Measurements from ENCODE around the gene USP34.

USP34 gene

DNA sequence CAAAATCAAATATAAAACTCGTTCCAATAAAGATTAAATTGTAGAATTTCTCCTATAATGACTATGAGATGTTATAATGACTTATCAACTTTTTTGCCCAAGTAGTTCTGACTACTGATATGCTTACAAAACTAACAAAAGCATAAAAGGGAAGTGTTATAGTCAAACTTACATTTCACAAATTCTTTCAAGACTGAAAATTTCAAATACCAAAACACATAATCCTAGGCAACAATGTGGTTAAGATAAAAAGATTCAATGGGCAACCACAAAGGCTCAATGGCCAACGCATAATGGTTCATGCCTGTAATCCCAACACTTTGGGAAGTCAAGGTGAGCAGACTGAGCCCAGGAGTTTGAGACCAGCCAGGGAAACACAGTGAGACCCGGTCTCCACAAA, 135.7 kb downstream of the USP34 start:
- no peak overlapping the region for H3K4me2 ChIP-seq (ENCODE audit: low read length)
- no peaks in the 10 kb centered on the region for H3K4me1 ChIP-seq (ENCODE audit: control insufficient read depth, insufficient read depth, low read length)
- no peaks in the 10 kb centered on the region for H3K9me3 ChIP-seq (replicated peaks; ENCODE audit: low read length)
- H3K9ac ChIP-seq (ENCODE audit: low read depth, low read length) = no peak overlapping the region
- H3K4me3 ChIP-seq (ENCODE audit: low read length) = no peak overlapping the region
- H3K36me3 ChIP-seq (ENCODE audit: insufficient read depth, low read length) = peaks cover 40% of the 10 kb centered on the region
- H3K27me3 ChIP-seq (ENCODE audit: control insufficient read depth, insufficient read depth, low read length) = no peaks in the 10 kb centered on the region

DNA sequence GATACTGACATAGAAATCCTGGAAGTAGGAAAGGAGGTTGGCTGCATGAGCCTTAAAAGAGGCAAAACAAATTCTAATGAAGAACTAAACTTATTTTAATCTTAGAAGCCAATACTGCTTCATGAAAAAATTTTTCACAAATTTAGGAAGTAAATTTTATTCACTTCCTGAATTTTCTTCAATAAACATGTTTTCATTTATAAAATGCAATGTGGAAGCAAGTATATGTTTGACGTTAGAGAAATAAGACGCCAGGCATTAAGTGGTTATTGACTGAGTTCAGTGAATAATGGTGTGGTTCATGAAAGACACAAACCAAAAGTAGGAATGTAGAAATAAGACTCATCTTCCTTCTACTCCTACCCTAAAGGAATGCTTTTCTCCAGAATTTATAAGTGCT, 136.4 kb downstream of the USP34 start:
- no peak overlapping the region for H3K9ac ChIP-seq (ENCODE audit: low read depth, low read length)
- H3K4me1 ChIP-seq (ENCODE audit: control insufficient read depth, insufficient read depth, low read length) = no peaks in the 10 kb centered on the region
- H3K27me3 ChIP-seq (ENCODE audit: control insufficient read depth, insufficient read depth, low read length) = no peaks in the 10 kb centered on the region
- H3K4me2 ChIP-seq (ENCODE audit: low read length) = no peak overlapping the region
- peaks cover 41% of the 10 kb centered on the region for H3K36me3 ChIP-seq (ENCODE audit: insufficient read depth, low read length)
- H3K4me3 ChIP-seq (ENCODE audit: low read length) = no peak overlapping the region
- H3K9me3 ChIP-seq (replicated peaks; ENCODE audit: low read length) = no peaks in the 10 kb centered on the region

DNA sequence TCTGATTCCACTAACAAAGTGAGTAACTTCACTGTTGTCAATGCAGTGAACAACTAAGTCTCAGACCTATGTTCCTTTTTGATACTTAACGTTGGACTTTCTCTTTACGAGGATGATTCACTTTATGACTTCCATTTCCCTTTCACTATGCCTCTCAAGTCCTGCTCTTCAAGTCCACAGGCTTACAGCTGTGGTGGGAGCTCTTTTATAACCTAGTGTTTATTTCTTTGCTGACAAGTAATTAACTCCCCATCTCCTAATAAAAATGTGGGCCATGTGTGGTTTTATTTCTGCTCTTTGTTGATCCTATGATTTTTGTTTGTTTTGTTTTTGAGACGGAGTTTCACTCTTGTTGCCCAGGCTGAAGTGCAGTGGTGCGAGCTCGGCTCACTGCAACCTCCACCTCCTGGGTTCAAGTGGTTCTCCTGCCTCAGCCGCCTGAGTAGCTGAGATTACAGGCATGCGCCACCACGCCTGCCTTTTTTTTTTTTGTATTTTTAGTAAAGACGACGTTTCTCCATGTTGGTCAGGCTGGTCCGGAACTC, 142.1 kb downstream of the USP34 start:
- Histone ChIP-seq H3K9me3 (replicated peaks; ENCODE audit: low read length) (no peaks in the 10 kb centered on the region), H3K4me3 (ENCODE audit: low read length) (no peak overlapping the region), H3K4me2 (ENCODE audit: low read length) (no peak overlapping the region), H3K9ac (ENCODE audit: low read depth, low read length) (no peak overlapping the region), H3K27me3 (ENCODE audit: control insufficient read depth, insufficient read depth, low read length) (no peaks in the 10 kb centered on the region), H3K4me1 (ENCODE audit: control insufficient read depth, insufficient read depth, low read length) (peaks cover 7% of the 10 kb centered on the region), H3K36me3 (ENCODE audit: insufficient read depth, low read length) (peaks cover 37% of the 10 kb centered on the region)

DNA sequence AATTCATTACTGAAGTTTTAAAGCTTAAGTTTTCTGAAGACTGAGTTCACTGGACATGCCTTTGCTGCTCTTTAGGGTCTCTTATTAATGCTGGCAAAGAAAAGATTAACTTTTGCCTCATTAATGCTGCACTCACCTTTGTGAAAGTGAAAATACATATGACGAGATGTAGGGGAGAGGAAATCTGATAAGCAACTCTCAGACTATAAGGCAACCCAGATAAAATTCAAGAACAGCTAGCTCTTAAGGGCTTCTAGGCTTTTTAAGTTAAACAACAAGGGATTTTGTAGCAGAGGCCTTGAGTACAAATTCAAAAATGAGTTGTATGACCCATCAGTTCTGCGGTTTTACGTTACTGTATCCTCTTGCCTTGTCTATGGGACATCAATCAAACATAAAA, 143.7 kb downstream of the USP34 start:
- Histone ChIP-seq H3K4me3 (ENCODE audit: low read length) (no peak overlapping the region), H3K9me3 (replicated peaks; ENCODE audit: low read length) (no peaks in the 10 kb centered on the region), H3K4me2 (ENCODE audit: low read length) (no peak overlapping the region), H3K36me3 (ENCODE audit: insufficient read depth, low read length) (peaks cover 39% of the 10 kb centered on the region), H3K9ac (ENCODE audit: low read depth, low read length) (no peak overlapping the region), H3K4me1 (ENCODE audit: control insufficient read depth, insufficient read depth, low read length) (peaks cover 7% of the 10 kb centered on the region), H3K27me3 (ENCODE audit: control insufficient read depth, insufficient read depth, low read length) (no peaks in the 10 kb centered on the region)

DNA sequence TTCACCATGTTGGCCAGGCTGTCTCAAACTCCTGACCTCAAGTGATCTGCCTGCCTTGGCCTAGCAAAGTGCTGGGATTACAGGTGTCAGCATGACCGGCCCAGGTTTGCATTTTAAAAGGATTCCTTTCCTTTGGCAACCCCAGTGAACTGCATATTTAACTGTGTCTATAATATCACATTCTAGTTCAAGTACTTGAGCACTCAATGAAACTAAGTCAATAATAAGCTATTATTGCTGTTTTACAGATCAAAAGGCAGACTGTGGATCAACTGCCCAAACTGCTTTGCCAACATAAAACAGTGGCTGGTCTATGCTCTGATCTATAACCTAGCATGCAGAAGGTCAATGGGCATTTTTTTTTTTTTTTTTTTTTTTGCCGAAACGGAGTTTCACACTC, 144.5 kb downstream of the USP34 start:
- peaks cover 44% of the 10 kb centered on the region for H3K36me3 ChIP-seq (ENCODE audit: insufficient read depth, low read length)
- H3K4me1 ChIP-seq (ENCODE audit: control insufficient read depth, insufficient read depth, low read length) = peaks cover 7% of the 10 kb centered on the region
- no peak overlapping the region for H3K4me3 ChIP-seq (ENCODE audit: low read length)
- no peaks in the 10 kb centered on the region for H3K27me3 ChIP-seq (ENCODE audit: control insufficient read depth, insufficient read depth, low read length)
- H3K9me3 ChIP-seq (replicated peaks; ENCODE audit: low read length) = no peaks in the 10 kb centered on the region
- H3K9ac ChIP-seq (ENCODE audit: low read depth, low read length) = no peak overlapping the region
- H3K4me2 ChIP-seq (ENCODE audit: low read length) = no peak overlapping the region

DNA sequence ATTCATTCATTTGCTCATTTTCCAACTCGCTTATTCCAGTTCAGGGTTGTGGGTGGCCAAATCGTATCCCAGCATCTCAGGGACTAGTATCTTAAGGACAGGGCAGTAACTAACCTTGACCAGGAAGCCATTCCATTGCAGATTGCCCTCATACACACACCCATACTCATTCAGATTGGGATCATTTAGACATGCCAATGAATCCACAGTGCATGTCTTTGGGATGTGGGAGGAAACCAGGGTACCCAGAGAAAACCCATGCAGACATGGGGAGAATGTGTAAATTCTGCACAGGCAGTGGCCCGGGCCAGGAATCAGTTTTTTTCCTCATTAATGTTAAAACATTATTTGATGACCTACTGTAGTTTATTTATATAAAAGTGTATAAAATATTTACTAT, 150.7 kb downstream of the USP34 start:
- no peaks in the 10 kb centered on the region for H3K27me3 ChIP-seq (ENCODE audit: control insufficient read depth, insufficient read depth, low read length)
- H3K36me3 ChIP-seq (ENCODE audit: insufficient read depth, low read length) = peaks cover 33% of the 10 kb centered on the region
- no peak overlapping the region for H3K4me2 ChIP-seq (ENCODE audit: low read length)
- H3K9ac ChIP-seq (ENCODE audit: low read depth, low read length) = no peak overlapping the region
- H3K9me3 ChIP-seq (replicated peaks; ENCODE audit: low read length) = no peaks in the 10 kb centered on the region
- no peaks in the 10 kb centered on the region for H3K4me1 ChIP-seq (ENCODE audit: control insufficient read depth, insufficient read depth, low read length)
- no peak overlapping the region for H3K4me3 ChIP-seq (ENCODE audit: low read length)

DNA sequence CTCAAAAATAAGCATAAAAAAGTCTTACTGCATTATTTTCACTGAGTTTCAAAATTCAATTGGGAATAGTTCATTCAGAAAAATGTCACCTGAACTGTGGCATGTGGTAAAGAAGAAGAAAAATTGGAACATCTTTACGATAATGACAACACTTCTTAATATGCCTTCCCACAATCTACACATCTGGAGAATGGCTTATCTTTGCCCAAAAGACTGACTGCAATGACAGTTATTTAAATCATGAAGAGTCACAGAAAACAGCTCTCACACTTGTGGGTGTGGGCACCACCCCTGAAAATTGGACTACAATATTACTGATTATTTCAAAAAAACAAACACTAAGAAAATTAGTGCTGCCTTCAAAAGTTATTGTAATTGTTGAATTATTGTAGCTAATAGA, 152.3 kb downstream of the USP34 start:
- H3K9ac ChIP-seq (ENCODE audit: low read depth, low read length) = no peak overlapping the region
- H3K4me2 ChIP-seq (ENCODE audit: low read length) = no peak overlapping the region
- H3K9me3 ChIP-seq (replicated peaks; ENCODE audit: low read length) = no peaks in the 10 kb centered on the region
- H3K27me3 ChIP-seq (ENCODE audit: control insufficient read depth, insufficient read depth, low read length) = no peaks in the 10 kb centered on the region
- H3K4me1 ChIP-seq (ENCODE audit: control insufficient read depth, insufficient read depth, low read length) = no peaks in the 10 kb centered on the region
- no peak overlapping the region for H3K4me3 ChIP-seq (ENCODE audit: low read length)
- H3K36me3 ChIP-seq (ENCODE audit: insufficient read depth, low read length) = peaks cover 33% of the 10 kb centered on the region

DNA sequence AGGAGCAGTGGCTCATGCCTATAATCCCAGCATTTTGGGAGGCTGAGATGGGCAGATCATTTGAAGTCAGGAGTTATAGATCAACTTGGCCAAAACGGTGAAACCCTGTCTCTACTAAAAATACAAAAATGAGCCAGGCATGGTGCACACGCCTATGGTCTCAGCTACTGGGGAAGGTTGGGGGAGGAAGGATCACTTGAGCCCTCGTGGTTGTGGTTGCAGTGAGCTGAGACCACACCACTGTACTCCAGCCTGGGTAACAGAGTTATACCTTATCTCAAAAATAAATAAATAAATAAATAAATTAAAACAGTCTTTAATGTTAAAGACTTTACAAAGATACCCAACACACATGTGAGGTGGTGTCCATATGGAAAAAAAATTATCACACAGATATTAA, 174.9 kb downstream of the USP34 start:
- Histone ChIP-seq H3K9me3 (replicated peaks; ENCODE audit: low read length) (no peaks in the 10 kb centered on the region), H3K36me3 (ENCODE audit: insufficient read depth, low read length) (peaks cover 60% of the 10 kb centered on the region), H3K4me1 (ENCODE audit: control insufficient read depth, insufficient read depth, low read length) (peaks cover 7% of the 10 kb centered on the region), H3K4me3 (ENCODE audit: low read length) (no peak overlapping the region), H3K4me2 (ENCODE audit: low read length) (no peak overlapping the region), H3K9ac (ENCODE audit: low read depth, low read length) (no peak overlapping the region), H3K27me3 (ENCODE audit: control insufficient read depth, insufficient read depth, low read length) (no peaks in the 10 kb centered on the region)

DNA sequence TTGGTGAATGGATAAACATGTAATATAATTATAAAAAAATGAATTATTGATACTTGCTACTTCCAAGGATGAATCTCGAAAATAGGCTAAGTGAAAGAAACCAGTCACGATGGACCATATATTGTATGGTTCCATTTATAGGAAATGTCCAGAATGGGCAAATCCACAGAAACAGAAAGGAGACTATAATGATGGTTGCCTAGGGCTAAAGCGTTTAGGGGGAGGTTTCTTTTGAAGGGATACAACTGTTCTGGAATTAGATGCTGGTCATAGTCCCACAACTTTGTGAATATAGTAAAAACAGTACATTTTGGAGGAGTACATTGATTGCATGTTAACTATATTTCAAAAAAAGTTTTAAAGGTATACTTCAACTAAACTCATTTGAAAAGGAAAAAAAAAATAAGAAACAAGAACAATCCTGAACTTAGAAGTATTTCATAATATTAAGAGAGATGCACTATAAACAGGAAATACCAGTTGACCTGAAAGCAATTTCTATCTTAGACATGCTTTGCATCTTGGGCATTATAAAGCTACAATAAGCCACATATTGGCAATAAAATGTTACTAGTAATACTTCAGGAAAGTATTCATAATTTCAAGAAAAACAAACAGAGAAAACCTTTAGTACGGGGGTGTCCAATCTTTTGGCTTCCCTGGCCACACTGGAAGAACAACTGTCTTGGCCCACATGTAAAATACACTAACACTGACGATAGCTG, 178.9 kb downstream of the USP34 start:
- no peak overlapping the region for H3K9ac ChIP-seq (ENCODE audit: low read depth, low read length)
- peaks cover 7% of the 10 kb centered on the region for H3K4me1 ChIP-seq (ENCODE audit: control insufficient read depth, insufficient read depth, low read length)
- no peaks in the 10 kb centered on the region for H3K27me3 ChIP-seq (ENCODE audit: control insufficient read depth, insufficient read depth, low read length)
- peak overlapping the region; percentile 12 for H3K4me2 ChIP-seq (ENCODE audit: low read length)
- peaks cover 55% of the 10 kb centered on the region for H3K36me3 ChIP-seq (ENCODE audit: insufficient read depth, low read length)
- no peak overlapping the region for H3K4me3 ChIP-seq (ENCODE audit: low read length)
- H3K9me3 ChIP-seq (replicated peaks; ENCODE audit: low read length) = no peaks in the 10 kb centered on the region

DNA sequence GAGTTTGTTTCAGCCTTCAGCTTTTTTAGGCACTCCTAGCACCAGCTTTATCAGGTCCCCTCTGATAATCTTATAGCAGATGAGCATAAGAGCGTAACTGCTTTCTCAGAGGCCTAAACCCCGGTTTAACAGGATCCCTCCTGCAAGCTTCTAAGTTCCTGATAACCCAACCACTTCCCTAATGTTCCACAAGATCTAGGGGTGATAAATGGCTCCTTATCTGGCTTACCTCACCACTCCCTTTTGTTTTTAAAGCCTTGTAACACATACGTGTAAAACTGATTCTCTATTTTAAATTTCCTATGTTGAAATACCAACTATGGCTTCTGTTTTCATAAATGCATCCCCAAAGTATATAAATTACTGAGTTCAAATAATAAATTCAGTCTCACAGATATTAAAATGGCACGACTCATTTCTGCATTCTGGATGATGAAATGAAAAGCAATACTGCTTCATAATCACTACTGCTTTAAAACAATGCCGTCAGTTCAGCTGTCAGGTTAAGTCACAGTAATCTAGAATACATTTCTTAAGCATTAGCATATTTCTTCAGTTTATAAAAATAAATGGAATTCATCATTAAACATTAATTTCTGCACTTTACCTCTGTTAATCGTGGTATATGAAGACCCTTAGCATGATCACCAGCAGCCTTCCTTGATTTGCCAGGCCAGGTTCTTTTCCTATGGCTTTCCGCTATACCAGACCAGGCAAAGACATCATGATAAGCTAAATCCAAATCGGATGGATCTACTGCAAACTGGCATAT, 182.6 kb downstream of the USP34 start:
- Histone ChIP-seq H3K4me1 (ENCODE audit: control insufficient read depth, insufficient read depth, low read length) (peaks cover 7% of the 10 kb centered on the region), H3K9me3 (replicated peaks; ENCODE audit: low read length) (no peaks in the 10 kb centered on the region), H3K27me3 (ENCODE audit: control insufficient read depth, insufficient read depth, low read length) (no peaks in the 10 kb centered on the region), H3K4me3 (ENCODE audit: low read length) (no peak overlapping the region), H3K4me2 (ENCODE audit: low read length) (no peak overlapping the region), H3K9ac (ENCODE audit: low read depth, low read length) (no peak overlapping the region), H3K36me3 (ENCODE audit: insufficient read depth, low read length) (peaks cover 38% of the 10 kb centered on the region)

DNA sequence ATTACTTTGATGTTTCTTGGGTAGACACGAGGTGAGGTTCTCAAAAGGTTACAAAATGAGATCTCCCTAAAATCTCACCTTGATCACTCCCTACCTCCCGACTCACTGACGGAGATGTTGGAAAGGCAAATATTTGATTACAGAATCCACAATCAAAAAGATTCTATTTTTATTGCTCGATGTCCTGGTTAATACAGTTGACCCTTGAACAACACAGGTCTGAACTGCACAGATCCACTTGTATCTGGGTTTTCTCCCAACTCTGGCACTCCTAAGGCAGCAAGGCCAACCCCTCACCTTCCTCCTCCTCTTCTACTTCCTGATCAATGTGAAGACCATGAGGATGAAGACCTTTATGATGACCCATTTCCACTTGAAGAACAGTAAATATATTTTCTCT, 183.6 kb downstream of the USP34 start:
- Histone ChIP-seq H3K4me3 (ENCODE audit: low read length) (no peak overlapping the region), H3K36me3 (ENCODE audit: insufficient read depth, low read length) (peaks cover 44% of the 10 kb centered on the region), H3K27me3 (ENCODE audit: control insufficient read depth, insufficient read depth, low read length) (no peaks in the 10 kb centered on the region), H3K4me2 (ENCODE audit: low read length) (no peak overlapping the region), H3K4me1 (ENCODE audit: control insufficient read depth, insufficient read depth, low read length) (peaks cover 3% of the 10 kb centered on the region), H3K9me3 (replicated peaks; ENCODE audit: low read length) (no peaks in the 10 kb centered on the region), H3K9ac (ENCODE audit: low read depth, low read length) (no peak overlapping the region)

Measured in skeletal muscle satellite cell (primary cell).